Ascending aorta (tissue), 2 donors: ENCODE results near the gene CYB5R4. TPM values are rescaled to one million over a fixed set of nuclear protein-coding genes. Genes with fewer than 3 reads are reported as not detected.

Source experiments
- DNase-seq, 2 donors: peaks; one replicate each; pipeline ENCODE4 v3.0.0-alpha.2; 2019; ENCODE audit warnings: low spot score in 2 of 2
- H3K27ac ChIP-seq, 2 donors: fragments of 200-600 bp; sonication (generic); one replicate each; pipeline ENCODE4 v1.5.1; 2016 to 2017; ENCODE audit warnings: mild to moderate bottlenecking in 1 of 2
- H3K27me3 ChIP-seq: fragments of 200-600 bp; sonication (generic); one replicate; pipeline ENCODE4 v1.5.1; 2017
- H3K36me3 ChIP-seq, 2 donors: fragments of 200-600 bp; sonication (generic); one replicate each; pipeline ENCODE4 v1.5.1; 2016
- H3K4me1 ChIP-seq, 2 donors: fragments of 200-600 bp; sonication (generic); one replicate each; pipeline ENCODE4 v1.5.1; 2016 to 2017; ENCODE audit warnings: mild to moderate bottlenecking in 1 of 2
- H3K4me3 ChIP-seq, 2 donors: fragments of 200-600 bp; sonication (generic); one replicate each; pipeline ENCODE4 v1.5.1; 2016 to 2017; ENCODE audit warnings: mild to moderate bottlenecking in 1 of 2
- H3K9me3 ChIP-seq, 2 donors: fragments of 200-600 bp; sonication (generic); one replicate each; pipeline ENCODE4 v1.5.1; 2016
- CTCF ChIP-seq, 3 experiments: fragments of 200-600 bp in 2 of 3; fragments of 450-650 bp in 1 of 3; sonication (generic) in 2 of 3; IDR thresholded peaks; one replicate each; pipeline ENCODE4 v1.5.1; 2016 to 2019; ENCODE audit warnings: antibody characterized with exemption in 3 of 3, mild to moderate bottlenecking in 1 of 3, moderate library complexity in 1 of 3
- intact Hi-C: fragments of 100-400 bp; cut with DNase I; formaldehyde crosslinking; loops from one replicate; pipeline ENCODE4 v1.15.1; 2023
- total RNA-seq: library from RNA; depleted of rRNA; stranded (reverse); fragments of >200 nt; gene quantifications from one replicate; pipeline ENCODE4 v1.1.0, GENCODE V29; 2016

CYB5R4 gene
- total RNA-seq, 1 donor from 2014 or later = 0.53 TPM

- intact Hi-C loops = no loop called here
- Histone ChIP-seq H3K27ac (no peak overlapping the region), H3K27me3 (no peaks in the 10 kb centered on the region), H3K4me3 (no peak overlapping the region), H3K9me3 (no peaks in the 10 kb centered on the region), H3K36me3 (no peaks in the 10 kb centered on the region), H3K4me1 (peaks cover 0 to 5% of the 10 kb centered on the region in 2 donors)
- no peak for TF ChIP-seq CTCF (IDR thresholded peaks at IDR 0.05)
- no peak for DNase-seq
These were observed 16.4 kb downstream of the CYB5R4 start for GRCh38 chr6:83875843-83876242.

GRCh38 chr6:83878902-83879644, 19.6 kb downstream of the CYB5R4 start:
- H3K4me3 ChIP-seq = no peak overlapping the region
- no peak for TF ChIP-seq CTCF (IDR thresholded peaks at IDR 0.05)
- no peaks in the 10 kb centered on the region for H3K36me3 ChIP-seq
- H3K9me3 ChIP-seq = no peaks in the 10 kb centered on the region
- no peak overlapping the region for H3K27ac ChIP-seq
- no peaks in the 10 kb centered on the region for H3K27me3 ChIP-seq
- intact Hi-C loops = no loop called here
- H3K4me1 ChIP-seq = no peaks in the 10 kb centered on the region
- DNase-seq = no peak

DNA sequence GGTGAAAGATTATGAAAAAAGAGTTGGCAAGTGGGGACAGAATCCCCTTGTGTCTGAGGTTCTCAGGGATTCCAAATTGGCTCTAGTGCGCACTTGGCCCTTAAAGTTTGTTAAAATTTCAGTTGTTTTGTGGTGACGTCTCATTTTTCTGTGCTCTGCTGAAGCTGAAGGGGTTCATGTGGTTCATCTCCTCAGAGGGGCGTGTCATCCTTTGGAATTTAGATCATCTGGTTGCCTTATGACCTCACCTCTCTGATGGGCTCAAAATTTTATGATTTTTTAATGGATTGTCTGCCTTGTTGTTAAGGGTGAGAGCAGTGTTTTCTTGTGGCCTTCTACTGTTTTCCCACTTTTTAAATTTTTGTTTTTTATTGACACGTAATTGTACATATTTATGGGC, 20.3 kb downstream of the CYB5R4 start:
- H3K4me3 ChIP-seq = no peak overlapping the region
- H3K4me1 ChIP-seq = peaks cover 0 to 1% of the 10 kb centered on the region in 2 donors
- no peaks in the 10 kb centered on the region for H3K36me3 ChIP-seq
- intact Hi-C loops = loop anchor here (10.0 kb wide), 2 partner anchors 175 to 535 kb away; no protein-coding TSS in a partner anchor
- no peaks in the 10 kb centered on the region for H3K9me3 ChIP-seq
- no peak for DNase-seq
- no peak for TF ChIP-seq CTCF (IDR thresholded peaks at IDR 0.05)
- H3K27me3 ChIP-seq = no peaks in the 10 kb centered on the region
- no peak overlapping the region for H3K27ac ChIP-seq

DNA sequence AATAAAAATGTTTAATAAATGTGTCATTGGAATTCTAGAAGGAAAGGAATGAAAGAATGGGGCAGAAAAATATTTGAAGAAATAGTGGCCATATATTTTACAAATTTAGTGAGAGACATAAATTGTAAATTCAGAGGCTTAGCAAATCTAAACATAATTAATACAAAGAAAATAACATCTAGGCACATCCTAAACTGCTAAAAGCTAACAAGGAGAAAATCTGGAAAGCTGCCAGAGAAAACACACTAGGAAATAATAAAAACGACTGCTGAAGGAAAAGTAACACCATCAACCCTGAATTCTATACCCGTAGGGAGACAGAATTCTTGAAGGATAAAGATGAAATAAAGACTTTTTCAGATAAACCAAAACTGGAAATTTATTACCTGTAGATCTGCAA, 23.8 kb downstream of the CYB5R4 start:
- Histone ChIP-seq H3K27ac (no peak overlapping the region), H3K36me3 (no peaks in the 10 kb centered on the region), H3K9me3 (no peaks in the 10 kb centered on the region), H3K4me3 (no peak overlapping the region), H3K27me3 (no peaks in the 10 kb centered on the region), H3K4me1 (peaks cover 0 to 15% of the 10 kb centered on the region in 2 donors)
- TF ChIP-seq CTCF (IDR thresholded peaks at IDR 0.05) = no peak
- DNase-seq = no peak
- intact Hi-C loops = loop anchor here (10.0 kb wide), 2 partner anchors 172 to 532 kb away; no protein-coding TSS in a partner anchor

GRCh38 chr6:83884523-83884922, 25.0 kb downstream of the CYB5R4 start:
- no peak overlapping the region for H3K27ac ChIP-seq
- no peak for DNase-seq
- H3K9me3 ChIP-seq = no peaks in the 10 kb centered on the region
- no peak overlapping the region for H3K4me3 ChIP-seq
- peaks cover 0 to 15% of the 10 kb centered on the region in 2 donors for H3K4me1 ChIP-seq
- H3K27me3 ChIP-seq = no peaks in the 10 kb centered on the region
- no peaks in the 10 kb centered on the region for H3K36me3 ChIP-seq
- intact Hi-C loops = loop anchor here (1.0 to 10.0 kb wide), 4 partner anchors 170 to 530 kb away; no protein-coding TSS in a partner anchor
- peak; percentile 55 to 75 (median 74) for TF ChIP-seq CTCF (IDR thresholded peaks at IDR 0.05)
